Fibroblast of lung (primary cell): ENCODE measurements around the gene NECAB3. TPM values are rescaled to one million over a fixed set of nuclear protein-coding genes. Genes with fewer than 3 reads are reported as not detected.

Experiments used
- DNase-seq, 2 donors: peaks; one replicate each; pipeline versions ENCODE4 v3.0.0 to v3.0.0-alpha.2; 2010; ENCODE audit warnings: low read depth in 2 of 2
- H2AFZ ChIP-seq: 2 replicates; pipeline ENCODE4 v1.5.1; 2012; ENCODE audit warnings: low read length, control low read depth, inconsistent platforms
- H3K27ac ChIP-seq: 2 replicates; pipeline ENCODE4 v1.5.1; 2011; ENCODE audit warnings: low read length, control low read depth; ENCODE audit not compliant: insufficient read depth
- H3K27me3 ChIP-seq: 2 replicates; pipeline ENCODE4 v1.5.1; 2011; ENCODE audit warnings: mild to moderate bottlenecking, low read length; ENCODE audit not compliant: control insufficient read depth, insufficient read depth
- H3K36me3 ChIP-seq: 2 replicates; pipeline ENCODE4 v1.5.1; 2011; ENCODE audit warnings: low read length; ENCODE audit not compliant: control insufficient read depth, insufficient read depth
- H3K4me1 ChIP-seq: 2 replicates; pipeline ENCODE4 v1.5.1; 2011; ENCODE audit warnings: low read length; ENCODE audit not compliant: control insufficient read depth, insufficient read depth; ENCODE audit errors: extremely low read depth
- H3K4me2 ChIP-seq: 2 replicates; pipeline ENCODE4 v1.5.1; 2011; ENCODE audit warnings: low read length, control low read depth; ENCODE audit not compliant: insufficient read depth; ENCODE audit errors: extremely low read depth
- H3K4me3 ChIP-seq, 4 experiments: fragments of 200-600 bp in 1 of 4; sonication (generic) in 1 of 4; replicated peaks in 1 of 4; 2 replicates each; pipeline ENCODE4 v1.5.1; 2011 to 2016; ENCODE audit warnings: low read length in 4 of 4, low read depth in 3 of 4, mild to moderate bottlenecking in 3 of 4, control low read depth in 2 of 4, inconsistent platforms in 1 of 4, mixed read lengths in 1 of 4; ENCODE audit not compliant: insufficient read depth in 1 of 4; ENCODE audit errors: control extremely low read depth in 1 of 4
- H3K79me2 ChIP-seq: 2 replicates; pipeline ENCODE4 v1.5.1; 2012; ENCODE audit warnings: mild to moderate bottlenecking, low read length, inconsistent platforms; ENCODE audit not compliant: control insufficient read depth, insufficient read depth
- H3K9ac ChIP-seq: 2 replicates; pipeline ENCODE4 v1.5.1; 2011; ENCODE audit warnings: mild to moderate bottlenecking, low read length, control low read depth; ENCODE audit not compliant: insufficient read depth
- H3K9me3 ChIP-seq: 2 replicates; pipeline ENCODE4 v1.5.1; 2012; ENCODE audit warnings: low read depth, low read length; ENCODE audit not compliant: control insufficient read depth, insufficient read depth
- H4K20me1 ChIP-seq: 2 replicates; pipeline ENCODE4 v1.5.1; 2011; ENCODE audit warnings: low read length; ENCODE audit not compliant: control insufficient read depth, insufficient read depth; ENCODE audit errors: extremely low read depth
- EZH2 ChIP-seq: IDR thresholded peaks from 2 replicates; pipeline ENCODE4 v1.5.1; 2012; ENCODE audit warnings: low read length, control low read depth, mild to moderate bottlenecking; ENCODE audit errors: missing control alignments
- polyA plus RNA-seq, 2 donors: library from polyadenylated mRNA; depleted of rRNA in 1 of 2; stranded (reverse) in 1 of 2; unstranded in 1 of 2; fragments of >200 nt; gene quantifications; 2 replicates each; pipeline ENCODE4 v1.2.1, GENCODE V29; 2011 to 2012; ENCODE audit warnings: missing spikeins in 1 of 2
- total RNA-seq: library from RNA; depleted of rRNA; stranded (reverse); fragments of >200 nt; gene quantifications from 2 replicates; pipeline ENCODE4 v1.2.1, GENCODE V29; 2014
- TF ChIP-seq, protein P1 (sequence below), 2 donors: IDR thresholded peaks in 1 of 2; conservative IDR thresholded peaks in 1 of 2; 1 replicate in 1 of 2; 2 replicates in 1 of 2; pipeline ENCODE4 v1.5.1; 2011 to 2012; ENCODE audit warnings: low read length in 2 of 2, control low read depth in 1 of 2, inconsistent platforms in 1 of 2, low read depth in 1 of 2, mild to moderate bottlenecking in 1 of 2

The NECAB3 gene
- total and polyA plus RNA-seq, 2 donors (not counting 1 experiment from before 2014, with no cell fraction given) = 5.1 to 20.5 TPM

DNA sequence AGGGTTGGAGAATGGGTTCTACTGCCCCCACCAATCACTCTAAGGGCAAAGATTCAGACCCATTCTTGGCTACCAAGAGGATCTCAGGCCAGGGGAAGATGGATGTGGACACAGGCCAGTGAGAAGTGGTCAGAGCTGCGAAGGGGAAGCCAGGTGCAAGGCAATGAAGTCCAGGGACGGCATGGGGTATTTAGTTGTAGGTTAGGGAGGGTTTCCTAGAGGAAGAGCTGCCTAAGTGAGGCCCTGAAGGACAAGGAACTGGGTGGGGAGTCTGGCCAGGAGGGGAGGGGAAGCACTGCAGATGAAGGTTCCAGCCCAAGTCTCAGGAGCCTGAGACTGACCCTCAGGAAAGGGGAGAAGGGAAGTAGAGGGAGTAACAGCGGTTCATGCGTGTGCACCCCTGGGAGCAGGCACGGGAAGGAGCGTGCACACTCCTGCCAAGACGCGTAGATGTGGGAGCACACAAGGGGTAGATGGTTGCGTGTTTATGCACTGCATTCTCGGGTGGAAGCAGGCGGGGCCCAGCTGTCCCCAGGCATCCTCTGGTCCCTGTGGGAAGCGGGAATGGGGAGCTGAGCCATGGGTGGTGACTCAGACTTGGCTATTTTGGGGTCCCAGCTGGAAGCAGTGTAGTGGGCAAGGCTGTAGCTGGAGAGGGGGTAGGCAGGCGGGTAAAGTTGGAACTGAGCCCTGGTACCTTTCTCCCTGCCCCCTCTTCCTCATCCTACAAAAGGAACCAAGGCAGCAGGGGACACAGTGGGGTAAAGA, 4.2 kb downstream of the NECAB3 start:
- Histone ChIP-seq H4K20me1 (no peaks in the 10 kb centered on the region), H3K9ac (no peak overlapping the region), H3K4me2 (no peak overlapping the region), H3K27ac (no peak overlapping the region), H3K9me3 (no peaks in the 10 kb centered on the region), H3K79me2 (no peaks in the 10 kb centered on the region), H3K27me3 (no peaks in the 10 kb centered on the region), H3K36me3 (peaks cover 7% of the 10 kb centered on the region), H3K4me3 (no peak overlapping the region), H3K4me1 (peaks cover 20% of the 10 kb centered on the region), H2AFZ (no peak overlapping the region)
- TF ChIP-seq, protein P1, sequence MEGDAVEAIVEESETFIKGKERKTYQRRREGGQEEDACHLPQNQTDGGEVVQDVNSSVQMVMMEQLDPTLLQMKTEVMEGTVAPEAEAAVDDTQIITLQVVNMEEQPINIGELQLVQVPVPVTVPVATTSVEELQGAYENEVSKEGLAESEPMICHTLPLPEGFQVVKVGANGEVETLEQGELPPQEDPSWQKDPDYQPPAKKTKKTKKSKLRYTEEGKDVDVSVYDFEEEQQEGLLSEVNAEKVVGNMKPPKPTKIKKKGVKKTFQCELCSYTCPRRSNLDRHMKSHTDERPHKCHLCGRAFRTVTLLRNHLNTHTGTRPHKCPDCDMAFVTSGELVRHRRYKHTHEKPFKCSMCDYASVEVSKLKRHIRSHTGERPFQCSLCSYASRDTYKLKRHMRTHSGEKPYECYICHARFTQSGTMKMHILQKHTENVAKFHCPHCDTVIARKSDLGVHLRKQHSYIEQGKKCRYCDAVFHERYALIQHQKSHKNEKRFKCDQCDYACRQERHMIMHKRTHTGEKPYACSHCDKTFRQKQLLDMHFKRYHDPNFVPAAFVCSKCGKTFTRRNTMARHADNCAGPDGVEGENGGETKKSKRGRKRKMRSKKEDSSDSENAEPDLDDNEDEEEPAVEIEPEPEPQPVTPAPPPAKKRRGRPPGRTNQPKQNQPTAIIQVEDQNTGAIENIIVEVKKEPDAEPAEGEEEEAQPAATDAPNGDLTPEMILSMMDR (conservative IDR thresholded peaks at IDR 0.05 in 1 of 2, IDR thresholded peaks at IDR 0.05 in 1 of 2; ENCODE audit: low read depth in 1 of 2, low read length in 2 of 2) = no peak
- TF ChIP-seq EZH2 = no peak
- no peak for DNase-seq

DNA sequence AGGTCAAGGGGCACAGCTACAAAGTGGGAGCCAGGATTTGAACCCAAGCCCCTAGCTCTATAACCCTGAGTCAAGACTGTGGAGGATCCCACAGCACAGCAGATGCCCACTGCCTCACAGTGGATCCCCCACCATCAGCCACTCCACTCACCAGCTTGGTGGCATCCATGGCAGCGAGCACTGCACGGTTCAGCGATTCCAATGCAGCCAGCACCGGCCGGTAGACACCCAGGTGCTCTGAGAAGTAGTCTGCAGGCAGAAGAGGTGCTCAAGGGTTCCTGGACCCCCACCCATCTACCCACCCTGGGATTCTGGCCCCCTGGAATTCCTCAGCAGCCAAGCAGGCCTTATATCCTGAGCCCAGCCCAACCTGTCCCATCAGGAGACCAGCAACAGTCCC, 5.0 kb downstream of the NECAB3 start:
- H3K36me3 ChIP-seq = peaks cover 7% of the 10 kb centered on the region
- H3K4me3 ChIP-seq = no peak overlapping the region
- no peak for TF ChIP-seq EZH2
- TF ChIP-seq, protein P1 (conservative IDR thresholded peaks at IDR 0.05 in 1 of 2, IDR thresholded peaks at IDR 0.05 in 1 of 2; ENCODE audit: low read depth in 1 of 2, low read length in 2 of 2) = no peak
- H2AFZ ChIP-seq = no peak overlapping the region
- H3K27ac ChIP-seq = no peak overlapping the region
- H3K79me2 ChIP-seq = no peaks in the 10 kb centered on the region
- no peak overlapping the region for H3K4me2 ChIP-seq
- no peak for DNase-seq
- H3K9me3 ChIP-seq = no peaks in the 10 kb centered on the region
- no peak overlapping the region for H3K9ac ChIP-seq
- no peaks in the 10 kb centered on the region for H3K27me3 ChIP-seq
- H4K20me1 ChIP-seq = no peaks in the 10 kb centered on the region
- peaks cover 17% of the 10 kb centered on the region for H3K4me1 ChIP-seq

DNA sequence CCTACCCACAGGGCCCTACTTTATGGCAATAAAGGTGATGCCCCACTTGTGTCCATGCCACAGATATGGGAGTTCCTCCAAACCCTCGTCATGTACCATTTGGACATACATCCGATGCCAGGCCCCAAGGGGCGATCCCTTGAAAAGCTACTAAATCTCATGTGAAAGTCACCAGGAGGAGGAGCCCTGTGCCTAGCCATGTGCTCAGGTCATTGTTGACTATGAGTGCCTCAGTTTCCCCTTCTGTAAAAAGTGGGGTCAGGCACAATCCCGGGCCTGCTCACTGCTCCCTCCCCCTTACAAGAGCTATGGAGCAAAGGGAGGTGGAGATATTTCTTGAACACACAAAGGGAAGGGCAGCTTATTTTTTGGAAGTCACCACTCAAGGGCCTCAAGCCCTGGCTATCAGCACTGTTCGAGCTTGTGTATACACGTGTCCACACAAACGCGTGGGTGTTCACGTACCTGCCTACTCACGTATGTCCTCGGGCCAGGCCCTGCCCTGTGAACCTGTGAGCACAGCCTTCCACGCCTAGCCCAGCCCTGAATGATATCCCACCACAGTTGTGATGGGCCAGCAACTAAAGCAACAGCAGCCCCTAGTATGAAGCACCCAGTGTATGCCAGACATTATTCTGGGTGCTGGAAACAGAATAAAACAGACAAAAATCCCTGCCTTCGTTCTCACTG, 5.6 kb downstream of the NECAB3 start:
- H3K9ac ChIP-seq = no peak overlapping the region
- no peak overlapping the region for H3K27ac ChIP-seq
- TF ChIP-seq EZH2 = no peak
- TF ChIP-seq, protein P1 (conservative IDR thresholded peaks at IDR 0.05 in 1 of 2, IDR thresholded peaks at IDR 0.05 in 1 of 2; ENCODE audit: low read depth in 1 of 2, low read length in 2 of 2) = no peak
- no peaks in the 10 kb centered on the region for H3K9me3 ChIP-seq
- H3K36me3 ChIP-seq = peaks cover 7% of the 10 kb centered on the region
- DNase-seq = no peak
- no peak overlapping the region for H2AFZ ChIP-seq
- H3K4me1 ChIP-seq = peaks cover 20% of the 10 kb centered on the region
- no peaks in the 10 kb centered on the region for H3K27me3 ChIP-seq
- no peaks in the 10 kb centered on the region for H3K79me2 ChIP-seq
- H4K20me1 ChIP-seq = no peaks in the 10 kb centered on the region
- peak overlapping the region; percentile 25 for H3K4me2 ChIP-seq
- H3K4me3 ChIP-seq = no peak overlapping the region
